Body of pancreas (tissue), 4 donors: ENCODE measurements around the gene CLEC2B.

Source experiments
- CTCF ChIP-seq, 7 experiments: fragments of 450-650 bp in 4 of 7; fragments of 200-600 bp in 3 of 7; sonication (generic) in 3 of 7; IDR thresholded peaks; one replicate each; pipeline ENCODE4 v1.5.1; 2016 to 2019; ENCODE audit warnings: antibody characterized with exemption in 7 of 7
- POLR2A ChIP-seq, 3 donors: fragments of 450-650 bp; IDR thresholded peaks; one replicate each; pipeline ENCODE4 v1.6.1; 2016; ENCODE audit warnings: antibody characterized with exemption in 3 of 3, mild to moderate bottlenecking in 2 of 3

- no peak for TF ChIP-seq CTCF (IDR thresholded peaks at IDR 0.05)
- TF ChIP-seq POLR2A (IDR thresholded peaks at IDR 0.05): no peak
These were observed 39.2 kb downstream of the CLEC2B start for GRCh38 chr12:9829982-9830381.
